Mononuclear cell (primary cell): Measurements from ENCODE around the gene CDON. TPM values are rescaled to one million over a fixed set of nuclear protein-coding genes. Genes with fewer than 3 reads are reported as not detected.

Experiments used
- H3K27me3 ChIP-seq: 2 replicates; pipeline ENCODE4 v1.6.0; 2011; ENCODE audit warnings: low read length, control low read depth; ENCODE audit not compliant: insufficient read depth
- H3K4me1 ChIP-seq: 2 replicates; pipeline ENCODE4 v1.5.1; 2011; ENCODE audit warnings: mild to moderate bottlenecking, low read length, control low read depth; ENCODE audit not compliant: insufficient read depth
- H3K4me3 ChIP-seq: 2 replicates; pipeline ENCODE4 v1.5.1; 2011; ENCODE audit warnings: mild to moderate bottlenecking, low read length, moderate library complexity
- H3K9me3 ChIP-seq: 2 replicates; pipeline ENCODE4 v1.5.1; 2011; ENCODE audit warnings: low read depth, mild to moderate bottlenecking, control low read depth, low read length
- total RNA-seq: library from RNA; depleted of rRNA; stranded (reverse); fragments of >200 nt; gene quantifications from one replicate; pipeline ENCODE4 v1.2.3, GENCODE V29; 2012

The CDON gene
- total RNA-seq, 1 donor = 1.2 TPM

DNA sequence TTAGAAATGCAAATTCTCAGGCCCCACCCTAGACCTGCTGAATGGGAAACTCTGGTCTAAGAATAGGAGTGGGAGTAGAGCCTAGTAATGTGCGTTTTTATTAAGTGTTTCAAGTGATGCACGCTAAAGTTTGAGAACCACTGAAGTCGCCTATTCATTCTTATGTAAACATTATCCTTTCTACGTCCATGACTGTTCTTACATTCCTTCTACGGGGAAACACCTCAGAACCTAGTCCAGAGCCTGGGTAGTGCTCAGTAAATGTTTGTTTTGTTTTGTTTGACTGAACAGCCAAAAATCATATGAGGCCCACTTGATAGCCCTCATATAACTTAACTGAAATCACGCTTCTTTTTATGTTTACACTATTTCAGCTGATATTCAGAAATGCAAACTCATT is 87.0 kb downstream of the CDON start:
- Histone ChIP-seq H3K4me1 (no peaks in the 10 kb centered on the region), H3K9me3 (no peaks in the 10 kb centered on the region), H3K4me3 (no peak overlapping the region), H3K27me3 (no peaks in the 10 kb centered on the region)

DNA sequence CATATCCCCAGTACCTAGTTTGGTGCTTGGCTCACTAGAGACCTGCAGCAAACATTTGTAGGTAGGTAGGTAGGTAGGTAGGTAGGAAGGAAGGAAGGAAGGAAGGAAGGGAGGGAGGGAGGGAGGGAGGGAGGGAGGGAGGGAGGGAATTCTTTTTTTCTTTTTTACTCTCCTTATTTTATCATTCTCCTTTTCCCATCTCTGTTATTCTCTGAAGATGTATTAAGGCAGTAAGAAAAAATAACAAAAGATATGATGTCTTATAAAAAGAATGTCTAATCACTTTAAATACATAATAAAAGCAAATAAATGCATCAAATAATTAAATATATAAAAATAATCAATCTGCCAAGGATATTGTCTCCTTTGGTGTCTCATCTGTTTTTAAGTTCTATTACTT is 88.4 kb downstream of the CDON start:
- H3K4me3 ChIP-seq = no peak overlapping the region
- H3K9me3 ChIP-seq = no peaks in the 10 kb centered on the region
- H3K4me1 ChIP-seq = no peaks in the 10 kb centered on the region
- no peaks in the 10 kb centered on the region for H3K27me3 ChIP-seq

DNA sequence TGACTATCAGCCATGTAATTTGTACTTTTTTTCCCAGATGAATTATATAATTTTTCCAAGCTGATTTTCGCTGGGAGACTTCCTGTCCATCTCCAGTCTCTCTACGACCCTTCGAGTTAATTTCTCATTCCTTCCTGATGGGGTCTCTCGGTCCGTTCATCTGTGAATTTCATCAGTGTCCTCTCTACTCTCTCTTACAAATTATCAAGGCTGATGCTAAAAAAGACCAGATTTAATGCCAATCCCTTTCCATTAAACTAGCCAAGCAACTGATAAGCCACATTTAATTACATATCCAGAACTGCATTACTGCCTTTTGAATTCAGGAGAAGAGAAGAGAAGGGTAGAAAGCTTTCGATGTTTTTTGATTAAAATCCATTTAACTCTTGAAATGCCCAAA is 91.0 kb downstream of the CDON start:
- H3K4me1 ChIP-seq = no peaks in the 10 kb centered on the region
- H3K27me3 ChIP-seq = no peaks in the 10 kb centered on the region
- H3K4me3 ChIP-seq = no peak overlapping the region
- no peaks in the 10 kb centered on the region for H3K9me3 ChIP-seq

DNA sequence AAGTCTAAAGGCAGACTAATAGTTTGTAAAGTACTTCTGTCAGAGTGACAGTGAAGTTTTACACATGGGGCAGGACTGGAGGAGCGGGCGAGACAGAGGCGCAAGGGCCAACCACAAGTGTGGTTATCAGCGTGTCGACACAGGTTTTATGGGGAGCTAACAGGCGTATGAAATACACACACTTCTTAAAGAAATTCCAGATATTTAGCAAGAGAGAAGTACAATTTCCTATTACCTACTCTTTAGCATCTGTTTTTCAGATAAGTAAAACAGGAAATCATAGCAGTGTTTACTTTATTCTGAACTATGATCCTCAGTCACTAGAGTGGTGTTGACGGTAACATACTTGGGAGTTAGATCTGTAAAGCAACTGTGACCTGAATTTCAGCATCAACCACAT is 94.3 kb downstream of the CDON start:
- H3K9me3 ChIP-seq = no peaks in the 10 kb centered on the region
- no peaks in the 10 kb centered on the region for H3K4me1 ChIP-seq
- H3K27me3 ChIP-seq = no peaks in the 10 kb centered on the region
- no peak overlapping the region for H3K4me3 ChIP-seq

DNA sequence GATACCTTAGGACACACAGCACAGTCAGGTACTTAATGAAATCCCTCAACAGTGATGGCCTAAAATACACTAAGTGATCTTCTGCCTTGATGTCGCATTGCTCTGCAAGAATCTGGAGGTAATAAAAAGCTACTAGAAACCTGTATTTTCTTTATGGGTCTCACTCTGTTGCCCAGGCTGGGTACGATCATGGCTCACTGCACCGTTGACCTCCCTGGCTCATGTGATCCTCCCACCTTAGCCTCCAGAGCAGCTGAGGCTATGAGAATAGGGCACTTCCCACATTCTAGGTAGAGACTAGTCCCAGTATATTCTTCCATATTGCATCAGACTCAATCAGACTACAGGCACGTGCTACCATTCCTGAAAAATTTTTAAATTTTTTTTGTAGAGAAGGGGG is 95.2 kb downstream of the CDON start:
- H3K27me3 ChIP-seq = no peaks in the 10 kb centered on the region
- peaks cover 1% of the 10 kb centered on the region for H3K9me3 ChIP-seq
- H3K4me1 ChIP-seq = no peaks in the 10 kb centered on the region
- no peak overlapping the region for H3K4me3 ChIP-seq

DNA sequence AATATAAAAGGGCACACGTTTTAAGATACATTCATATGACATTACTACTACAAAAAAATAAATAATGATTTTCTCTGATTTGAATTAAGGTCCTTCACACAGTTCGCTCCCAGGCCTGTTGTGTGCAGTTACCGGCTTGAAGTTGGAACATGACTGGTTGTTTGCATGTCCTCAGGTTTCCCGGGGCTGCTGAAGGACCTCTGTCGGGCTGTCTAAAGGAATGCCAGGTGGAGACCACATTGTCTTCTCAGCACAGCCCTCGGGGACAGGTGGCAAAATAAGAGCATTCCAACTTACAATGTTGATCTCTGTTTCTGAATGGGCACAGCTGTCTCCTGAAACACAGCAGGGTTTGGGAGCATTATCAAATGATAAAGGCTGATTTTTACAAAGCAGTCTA is 101.9 kb downstream of the CDON start:
- no peak overlapping the region for H3K4me3 ChIP-seq
- no peaks in the 10 kb centered on the region for H3K4me1 ChIP-seq
- peaks cover 4% of the 10 kb centered on the region for H3K9me3 ChIP-seq

DNA sequence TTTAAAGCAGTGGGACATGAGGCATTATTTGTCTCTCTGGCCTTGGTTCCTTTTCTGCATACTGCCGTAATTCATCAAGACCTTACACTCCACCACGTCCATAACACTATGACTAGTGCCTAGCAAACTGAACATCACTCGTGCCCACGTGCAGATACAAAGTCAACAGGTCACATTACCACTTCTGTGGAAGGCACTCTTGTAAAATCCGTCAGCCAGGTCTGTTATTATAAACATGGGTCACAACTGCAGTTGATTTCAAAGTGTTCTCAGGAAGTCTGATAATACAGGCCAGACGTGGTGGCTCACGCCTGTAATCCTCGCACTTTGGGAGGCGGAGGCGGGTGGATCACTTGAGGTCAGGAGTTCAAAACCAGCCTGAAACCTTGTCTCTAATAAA is 102.7 kb downstream of the CDON start:
- Histone ChIP-seq H3K9me3 (peaks cover 4% of the 10 kb centered on the region), H3K4me3 (no peak overlapping the region), H3K27me3 (no peaks in the 10 kb centered on the region), H3K4me1 (no peaks in the 10 kb centered on the region)

More for the DNA sequence above, 101.9 kb downstream of the CDON start:
- no peaks in the 10 kb centered on the region for H3K27me3 ChIP-seq

DNA sequence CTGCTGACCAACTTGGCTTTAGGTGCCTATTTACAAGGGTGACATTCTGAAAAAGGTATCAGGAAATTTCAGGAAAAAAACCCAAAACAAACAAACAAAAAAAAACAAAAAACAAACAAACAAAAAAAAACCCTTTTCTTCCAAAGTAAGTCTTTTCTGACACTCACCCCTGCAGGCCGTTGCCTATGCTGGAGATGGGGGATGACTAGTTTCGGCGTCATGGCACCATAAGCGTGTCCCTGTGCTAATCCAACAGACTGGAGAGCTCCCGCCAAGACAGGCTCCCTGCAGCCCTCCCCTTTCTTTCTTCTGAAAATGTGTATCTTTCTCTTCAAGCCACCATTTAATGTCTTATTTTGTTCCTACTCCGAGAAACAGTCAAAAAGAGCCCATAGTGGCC is 103.2 kb downstream of the CDON start:
- Histone ChIP-seq H3K9me3 (peaks cover 4% of the 10 kb centered on the region), H3K27me3 (no peaks in the 10 kb centered on the region), H3K4me1 (no peaks in the 10 kb centered on the region), H3K4me3 (no peak overlapping the region)

DNA sequence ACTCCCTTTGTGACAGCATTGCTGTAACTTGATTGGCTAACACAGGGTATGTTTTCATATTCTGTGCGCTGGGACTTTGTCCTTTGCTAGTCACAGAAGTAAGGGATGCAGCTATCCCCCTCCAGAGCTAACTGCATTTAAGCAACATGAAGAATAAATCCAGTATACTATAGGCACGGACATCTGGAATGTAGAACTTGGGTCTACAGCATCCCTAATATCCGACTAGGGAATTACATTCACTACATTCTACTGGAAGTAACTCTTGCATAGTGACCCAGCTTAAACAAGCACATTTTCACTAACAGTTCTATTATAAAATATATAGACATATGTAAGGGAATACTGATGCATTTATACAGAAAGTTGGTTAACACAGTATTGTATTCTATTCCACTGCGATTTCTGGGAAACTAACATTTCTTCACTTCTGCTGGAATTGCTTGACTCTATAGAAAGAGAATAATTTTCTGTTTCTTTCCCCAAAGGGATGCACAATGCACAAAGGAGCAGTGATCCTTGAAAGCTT is 103.7 kb downstream of the CDON start:
- Histone ChIP-seq H3K27me3 (no peaks in the 10 kb centered on the region), H3K4me3 (no peak overlapping the region), H3K9me3 (peaks cover 4% of the 10 kb centered on the region), H3K4me1 (no peaks in the 10 kb centered on the region)

DNA sequence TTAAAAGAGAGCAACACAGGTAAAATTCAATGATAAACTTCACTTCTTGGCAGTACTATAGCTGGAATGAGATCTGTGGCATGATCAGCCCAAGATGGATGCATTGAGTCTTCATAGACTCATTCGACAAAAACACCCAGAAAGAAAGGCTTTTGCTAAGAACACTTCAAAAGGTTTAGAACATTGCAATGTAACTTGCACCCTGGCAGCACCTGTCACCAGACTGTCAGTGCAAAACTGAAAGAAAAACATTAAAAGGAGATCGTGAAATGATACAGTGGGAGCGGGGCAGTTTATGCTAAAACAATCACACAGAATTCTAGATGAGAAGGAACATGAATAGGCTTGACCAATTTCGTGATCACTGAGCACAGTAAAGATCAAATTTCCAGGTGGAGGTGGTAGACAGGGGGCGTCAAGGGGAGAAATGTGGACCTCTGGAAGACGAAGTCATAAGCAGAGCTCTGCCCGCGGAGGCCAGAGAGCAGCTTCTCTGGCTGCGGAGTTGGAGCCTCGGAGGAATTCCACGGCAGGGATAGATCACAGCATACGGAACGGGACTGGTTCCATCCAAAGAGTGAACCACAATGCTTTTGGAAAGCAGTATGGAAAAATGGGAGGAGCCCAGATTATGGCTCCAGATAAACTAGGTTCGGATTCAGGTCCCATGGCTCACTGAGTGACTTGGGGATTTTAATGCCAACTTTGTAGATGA is 104.9 kb downstream of the CDON start:
- H3K9me3 ChIP-seq = peaks cover 4% of the 10 kb centered on the region
- no peaks in the 10 kb centered on the region for H3K27me3 ChIP-seq
- no peaks in the 10 kb centered on the region for H3K4me1 ChIP-seq
- H3K4me3 ChIP-seq = no peak overlapping the region

DNA sequence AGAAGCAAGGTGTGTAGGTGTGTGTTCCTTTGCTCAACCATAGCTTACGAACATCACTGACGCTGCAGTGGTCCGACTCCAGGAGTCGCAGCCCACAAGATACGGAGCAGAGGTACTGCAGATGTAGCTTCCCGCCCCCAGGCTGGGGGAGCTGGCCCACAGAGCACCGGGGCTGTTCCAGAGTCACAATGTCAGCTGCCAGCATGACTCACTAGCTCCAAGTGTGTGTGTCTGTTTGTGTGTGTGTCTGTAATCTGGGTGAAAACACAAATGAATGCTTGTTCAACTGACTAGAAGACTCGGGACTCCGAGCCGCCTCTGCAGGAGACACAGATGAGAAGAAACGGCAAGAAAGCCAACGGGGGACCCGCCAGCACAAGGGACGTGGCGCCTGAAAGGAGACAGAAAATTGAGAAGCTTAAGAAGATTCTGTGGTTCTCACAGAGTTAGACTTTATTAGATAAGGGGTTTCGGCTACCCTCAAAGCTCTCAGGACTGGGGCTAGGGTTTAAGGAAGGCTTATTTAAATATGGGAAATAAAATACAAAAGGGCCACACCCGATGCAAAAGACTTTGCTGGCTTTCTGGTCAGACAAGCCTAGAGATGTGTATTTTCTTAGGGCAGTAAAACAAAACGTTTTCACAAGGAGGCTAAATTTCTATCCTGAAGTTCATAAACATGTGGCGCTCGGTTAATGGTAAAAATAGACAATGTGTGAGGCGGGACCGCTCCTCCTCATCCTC is 106.1 kb downstream of the CDON start:
- Histone ChIP-seq H3K4me3 (no peak overlapping the region), H3K27me3 (no peaks in the 10 kb centered on the region), H3K9me3 (no peaks in the 10 kb centered on the region), H3K4me1 (no peaks in the 10 kb centered on the region)

DNA sequence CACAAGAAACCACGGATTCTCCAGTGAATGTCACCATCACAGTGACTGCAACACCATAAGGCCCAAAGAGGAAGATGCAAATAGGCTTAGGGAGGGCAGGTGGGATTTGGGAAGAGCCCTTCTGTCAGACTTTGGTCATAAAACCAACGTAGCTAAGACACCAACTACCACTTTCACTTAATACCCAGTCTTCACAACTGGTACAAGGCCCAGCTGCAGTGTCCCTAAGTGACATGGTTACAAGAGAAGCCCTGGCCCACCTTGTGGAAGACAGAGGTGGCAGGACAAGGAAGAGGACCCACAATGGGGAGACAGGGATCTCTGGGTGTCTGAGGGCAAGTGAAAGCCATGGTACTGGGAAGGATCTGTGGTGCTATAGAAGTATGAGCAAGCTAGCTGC is 106.8 kb downstream of the CDON start:
- no peaks in the 10 kb centered on the region for H3K27me3 ChIP-seq
- H3K9me3 ChIP-seq = no peaks in the 10 kb centered on the region
- no peaks in the 10 kb centered on the region for H3K4me1 ChIP-seq
- no peak overlapping the region for H3K4me3 ChIP-seq

DNA sequence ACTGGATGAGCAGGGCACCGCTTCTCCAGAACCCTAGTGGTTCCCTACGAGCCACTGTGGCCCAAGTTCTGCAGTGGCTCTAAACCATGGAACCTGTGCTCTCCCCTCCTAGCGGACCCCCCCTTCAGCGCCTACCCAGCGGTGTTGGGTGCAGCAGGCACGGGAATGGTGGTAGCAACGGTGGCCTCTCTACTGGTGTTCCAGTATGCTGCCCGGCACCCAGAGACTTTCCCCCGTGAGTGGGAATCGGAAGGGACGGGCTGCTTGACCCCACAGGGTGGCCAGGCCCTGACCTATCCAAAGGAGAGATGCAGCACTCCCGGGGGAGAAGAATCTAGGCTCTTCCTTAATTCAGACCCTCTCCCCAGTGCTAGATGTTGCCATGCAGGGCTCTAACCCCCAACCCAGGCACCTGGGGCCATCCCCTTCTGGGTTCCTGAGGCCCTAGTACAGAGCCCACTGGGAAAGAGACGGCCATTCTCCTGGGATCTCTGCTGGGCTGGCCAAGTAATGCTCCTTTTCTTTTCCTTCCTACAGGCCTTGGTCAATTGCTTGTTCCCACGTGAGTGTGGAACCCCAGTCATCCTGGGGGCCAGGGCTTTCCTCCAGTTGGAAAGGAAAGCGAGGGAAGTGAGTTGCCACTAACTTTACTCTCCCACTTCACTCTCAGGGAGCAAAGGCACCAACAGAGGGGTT is 107.6 kb downstream of the CDON start:
- Histone ChIP-seq H3K9me3 (no peaks in the 10 kb centered on the region), H3K4me1 (no peaks in the 10 kb centered on the region), H3K27me3 (no peaks in the 10 kb centered on the region), H3K4me3 (no peak overlapping the region)

DNA sequence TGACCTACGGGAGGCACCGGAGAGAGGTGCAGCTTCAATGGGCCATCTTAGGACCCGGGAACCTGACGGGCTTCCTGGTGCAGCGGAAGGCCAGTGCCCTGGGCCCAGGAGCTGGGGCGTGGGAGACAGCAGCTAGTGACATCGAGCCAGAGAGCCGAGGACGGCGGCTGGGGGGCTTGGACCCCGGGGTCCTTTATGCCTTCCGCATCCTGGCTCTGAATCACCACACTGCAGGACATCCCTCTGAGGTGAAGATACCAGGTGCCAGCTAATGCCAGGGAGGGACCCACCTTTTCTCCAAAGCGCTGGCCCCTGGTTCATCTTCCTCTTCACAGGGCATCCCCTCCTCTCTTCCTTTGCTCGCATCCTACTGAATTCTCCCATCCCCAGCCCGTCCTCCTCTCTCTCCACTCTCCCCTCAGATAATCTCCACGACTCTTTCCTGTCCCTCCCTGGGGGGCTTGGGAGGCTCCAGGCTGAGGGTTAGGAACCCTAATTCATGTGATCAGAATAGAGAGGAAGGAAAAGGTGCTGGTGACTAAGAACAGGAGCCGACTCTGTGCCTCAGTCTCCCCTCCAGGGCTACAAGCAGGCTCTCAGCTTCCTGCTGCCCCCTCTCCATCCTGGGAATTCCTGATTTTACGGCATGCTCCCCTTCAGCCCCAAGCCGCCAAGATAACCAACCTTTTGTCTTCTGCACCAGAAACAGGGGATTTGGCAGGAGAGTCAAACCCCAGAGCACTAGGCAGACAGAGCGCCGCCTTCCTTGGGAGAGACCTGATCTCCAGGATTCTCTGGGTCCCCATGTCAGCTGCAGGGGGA is 108.3 kb downstream of the CDON start:
- Histone ChIP-seq H3K4me3 (no peak overlapping the region), H3K4me1 (no peaks in the 10 kb centered on the region), H3K27me3 (no peaks in the 10 kb centered on the region)

More for the DNA sequence above, 108.3 kb downstream of the CDON start:
- H3K9me3 ChIP-seq = no peaks in the 10 kb centered on the region
